IMR-90 (cell line): Measurements from ENCODE around the gene ACAT2. TPM values are rescaled to one million over a fixed set of nuclear protein-coding genes. Genes with fewer than 3 reads are reported as not detected.
A peak's percentile ranks its signal among the peaks of the same experiment; 100 is the strongest.

Experiments used
- ATAC-seq: fragments of 200-7000 bp; cut with Tn5 transposase; 2 replicates; pipeline ENCODE4 v1.9.1; 2020; ENCODE audit warnings: low read depth, mild to moderate bottlenecking, moderate library complexity
- BruUV-seq: library from RNA; stranded (reverse); fragments of 400-500 nt; replicated peaks from 2 replicates; lab custom pipeline; 2021; lab: Mats Ljungman, UMichigan
- CTCF ChIA-PET: fragments of 300-600 bp; formaldehyde crosslinking; extraction: SDS; loops from one replicate; lab custom pipeline; 2021; ENCODE audit warnings: antibody characterized with exemption; lab: Yijun Ruan, JAX
- POLR2A ChIA-PET: fragments of 300-600 bp; sonication (Branson Sonifier 250); formaldehyde crosslinking; loops from one replicate; lab custom pipeline; 2022; ENCODE audit warnings: antibody characterized with exemption; ENCODE audit not compliant: unreplicated experiment; lab: Charles Lee
- DNase-seq: peaks from one replicate; pipeline ENCODE4 v3.0.0; 2013
- H2AFZ ChIP-seq: replicated peaks from 2 replicates; pipeline ENCODE3; 2013; ENCODE audit warnings: low read length, mild to moderate bottlenecking; ENCODE audit not compliant: poor library complexity
- H2AK5ac ChIP-seq: 2 replicates; pipeline ENCODE4 v1.6.1; 2013; ENCODE audit warnings: low read depth, low read length, inconsistent platforms
- H2AK9ac ChIP-seq: replicated peaks from 2 replicates; pipeline ENCODE3; 2013; ENCODE audit warnings: mild to moderate bottlenecking, low read depth, low read length, moderate library complexity; ENCODE audit not compliant: poor library complexity
- H2BK120ac ChIP-seq: 2 replicates; pipeline ENCODE4 v1.6.1; 2013; ENCODE audit warnings: low read depth, low read length, inconsistent platforms
- H2BK15ac ChIP-seq: 3 replicates; pipeline ENCODE4 v1.6.1; 2013; ENCODE audit warnings: low read depth, low read length, inconsistent platforms
- H2BK20ac ChIP-seq: 2 replicates; pipeline ENCODE4 v1.6.1; 2013; ENCODE audit warnings: low read depth, mild to moderate bottlenecking, inconsistent platforms, low read length, moderate library complexity
- H2BK5ac ChIP-seq: 2 replicates; pipeline ENCODE4 v1.6.1; 2013; ENCODE audit warnings: mild to moderate bottlenecking, low read depth, low read length, inconsistent platforms; ENCODE audit not compliant: poor library complexity, severe bottlenecking
- H3K14ac ChIP-seq: replicated peaks from 2 replicates; pipeline ENCODE4 v1.6.1; 2013; ENCODE audit warnings: low read depth, low read length, inconsistent platforms
- H3K18ac ChIP-seq: 2 replicates; pipeline ENCODE4 v1.6.1; 2013; ENCODE audit warnings: low read depth, low read length, control low read depth
- H3K23ac ChIP-seq: 2 replicates; pipeline ENCODE4 v1.6.1; 2013; ENCODE audit warnings: low read depth, low read length, inconsistent platforms
- H3K27ac ChIP-seq: 2 replicates; pipeline ENCODE4 v1.5.1; 2013; ENCODE audit warnings: mild to moderate bottlenecking, control low read depth, low read length; ENCODE audit not compliant: insufficient read depth
- H3K27me3 ChIP-seq: 2 replicates; pipeline ENCODE4 v1.6.1; 2013; ENCODE audit warnings: low read length; ENCODE audit not compliant: control insufficient read depth, insufficient read depth
- H3K36me3 ChIP-seq: 2 replicates; pipeline ENCODE4 v1.6.1; 2013; ENCODE audit warnings: low read length, mixed read lengths; ENCODE audit not compliant: control insufficient read depth, insufficient read depth
- H3K4ac ChIP-seq: 2 replicates; pipeline ENCODE4 v1.6.1; 2013; ENCODE audit warnings: low read depth, low read length, inconsistent platforms
- H3K4me1 ChIP-seq: 2 replicates; pipeline ENCODE4 v1.6.1; 2013; ENCODE audit warnings: low read length, mixed read lengths; ENCODE audit not compliant: control insufficient read depth, insufficient read depth
- H3K4me2 ChIP-seq: 2 replicates; pipeline ENCODE4 v1.6.1; 2013; ENCODE audit warnings: low read depth, mild to moderate bottlenecking, control low read depth, low read length, moderate library complexity
- H3K4me3 ChIP-seq: 2 replicates; pipeline ENCODE4 v1.5.1; 2013; ENCODE audit warnings: low read depth, mild to moderate bottlenecking, control low read depth, low read length, moderate library complexity; ENCODE audit not compliant: insufficient read depth
- H3K56ac ChIP-seq: 2 replicates; pipeline ENCODE4 v1.6.1; 2013; ENCODE audit warnings: low read length, inconsistent platforms; ENCODE audit not compliant: insufficient read depth; ENCODE audit errors: extremely low read depth
- H3K79me1 ChIP-seq, 2 experiments: 2 replicates each; pipeline ENCODE4 v1.6.1; 2013; ENCODE audit warnings: low read length in 2 of 2, inconsistent platforms in 1 of 2, low read depth in 1 of 2
- H3K9ac ChIP-seq: 2 replicates; pipeline ENCODE4 v1.6.1; 2013; ENCODE audit warnings: low read depth, low read length, control low read depth
- H3K9me1 ChIP-seq: 2 replicates; pipeline ENCODE4 v1.6.1; 2013; ENCODE audit warnings: low read length, inconsistent platforms; ENCODE audit not compliant: insufficient read depth
- H3K9me3 ChIP-seq: 2 replicates; pipeline ENCODE4 v1.6.1; 2013; ENCODE audit warnings: low read length; ENCODE audit not compliant: control insufficient read depth, insufficient read depth
- H4K20me1 ChIP-seq: 2 replicates; pipeline ENCODE4 v1.6.1; 2013; ENCODE audit warnings: low read length, inconsistent platforms; ENCODE audit not compliant: insufficient read depth
- H4K5ac ChIP-seq: 2 replicates; pipeline ENCODE4 v1.6.1; 2013; ENCODE audit warnings: mild to moderate bottlenecking, low read depth, low read length, control low read depth
- H4K8ac ChIP-seq, 2 experiments: 2 replicates each; pipeline ENCODE4 v1.6.1; 2013; ENCODE audit warnings: low read depth in 2 of 2, low read length in 2 of 2, control low read depth in 1 of 2, inconsistent platforms in 1 of 2
- H4K91ac ChIP-seq: 2 replicates; pipeline ENCODE4 v1.6.1; 2013; ENCODE audit warnings: low read depth, low read length, inconsistent platforms; ENCODE audit not compliant: insufficient read depth
- CEBPB ChIP-seq: IDR thresholded peaks from 2 replicates; pipeline ENCODE4 v1.6.1; 2012; ENCODE audit warnings: low read depth, low read length, improper control_type of control experiment
- FOS ChIP-seq: fragments of 150-350 bp; IDR thresholded peaks from 2 replicates; pipeline ENCODE4 v1.6.1; 2016; ENCODE audit warnings: low read depth, low read length
- MAZ ChIP-seq: IDR thresholded peaks from 2 replicates; pipeline ENCODE4 v1.6.1; 2012; ENCODE audit warnings: low read depth, mild to moderate bottlenecking, low read length, improper control_type of control experiment, moderate library complexity, borderline replicate concordance
- MXI1 ChIP-seq: IDR thresholded peaks from 2 replicates; pipeline ENCODE4 v1.6.1; 2012; ENCODE audit warnings: low read depth, mild to moderate bottlenecking, low read length, moderate library complexity, borderline replicate concordance
- SMC3 ChIP-seq: fragments of 150-350 bp; IDR thresholded peaks from 2 replicates; pipeline ENCODE4 v1.6.1; 2016; ENCODE audit warnings: low read depth, mild to moderate bottlenecking, antibody characterized with exemption, low read length, moderate library complexity
- WGBS, 2 experiments: methylation state at CpG; one replicate each; pipeline versions ENCODE4 v1.1.5 to v1.1.7; 2013; ENCODE audit warnings: missing lambda C conversion rate in 2 of 2; ENCODE audit not compliant: insufficient read length in 1 of 2; ENCODE audit errors: extremely low coverage in 2 of 2; 5-methylcytosine and 5-hydroxymethylcytosine counted together
- dilution Hi-C: fragments of 300-500 bp; cut with HindIII; formaldehyde crosslinking; loops from one replicate; pipeline ENCODE4 v1.14.3; 2018; ENCODE audit warnings: low sequenced_read_pairs; ENCODE audit not compliant: unreplicated experiment
- in situ Hi-C: fragments of 300-500 bp; cut with MboI; formaldehyde crosslinking; loops from 3 replicates; pipeline ENCODE4 v1.14.3; 2019; ENCODE audit warnings: low sequenced_read_pairs, inconsistent platforms, mixed read lengths
- intact Hi-C: fragments of 100-400 bp; cut with micrococcal nuclease; formaldehyde crosslinking; loops from 2 replicates; pipeline ENCODE4 v1.10.0; 2022
- polyA plus RNA-seq, 3 experiments: library from polyadenylated mRNA; depleted of rRNA; stranded (reverse); fragments of >200 nt; gene quantifications; 2 replicates each; pipeline ENCODE4 v1.2.3, GENCODE V29; 2012; ENCODE audit warnings: low replicate concordance in 1 of 3
- total RNA-seq: library from RNA; depleted of rRNA; stranded (reverse); fragments of >200 nt; gene quantifications from 2 replicates; pipeline ENCODE4 v1.2.3, GENCODE V29; 2012
- TF ChIP-seq, protein P1 (sequence below): fragments of 150-350 bp; IDR thresholded peaks from 2 replicates; pipeline ENCODE4 v1.6.1; 2016; ENCODE audit warnings: low read depth, mild to moderate bottlenecking, low read length, moderate library complexity, borderline replicate concordance

ACAT2 gene
- total and polyA plus RNA-seq, 2 of the 4 experiments (the other 2 are of a cell fraction) = 30.5 to 45.2 TPM

DNA sequence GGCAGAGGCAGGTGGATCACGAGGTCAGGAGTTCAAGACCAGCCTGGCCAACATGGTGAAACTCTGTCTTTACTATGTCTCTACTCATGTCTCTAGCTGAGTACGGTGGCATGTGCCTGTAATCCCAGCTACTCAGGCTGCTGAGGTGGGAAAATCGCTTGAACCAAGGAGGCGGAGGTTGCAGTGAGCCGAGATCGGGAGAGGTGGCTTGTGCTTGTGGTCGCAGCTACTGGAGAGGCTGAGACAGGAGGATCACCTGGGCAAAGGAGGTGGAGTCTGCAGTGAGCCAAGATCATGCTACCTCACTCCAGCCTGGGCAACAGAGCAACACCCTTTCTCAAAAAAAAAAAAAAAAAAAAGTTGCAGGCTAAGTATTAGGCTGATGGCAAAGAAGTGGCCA lies 42.6 kb upstream of the ACAT2 start:
- Histone ChIP-seq H3K23ac (no peak overlapping the region), H3K4me1 (peaks cover 12% of the 10 kb centered on the region), H3K4me2 (no peak overlapping the region), H2AK5ac (peak overlapping the region; percentile 31; the same call in 1 of the 2 replicates), H2BK120ac (no peak overlapping the region), H4K5ac (no peak overlapping the region), H3K56ac (no peak overlapping the region), H3K18ac (no peak overlapping the region), H2AFZ (no peak overlapping the region), H3K14ac (no peak overlapping the region), H3K79me1 (peaks cover 25 to 68% of the 10 kb centered on the region in 2 experiments), H3K9ac (no peak overlapping the region), H3K9me3 (no peaks in the 10 kb centered on the region), H3K27ac (no peak overlapping the region), H2BK20ac (no peak overlapping the region), H3K27me3 (no peaks in the 10 kb centered on the region), H4K20me1 (0 out of 2 replicates have a peak, but pooled peaks cover 3% of the 10 kb centered on the region), H3K4ac (no peak overlapping the region), H3K9me1 (peaks cover 5% of the 10 kb centered on the region), H2AK9ac (no peak overlapping the region), H3K4me3 (no peak overlapping the region), H3K36me3 (peaks cover 1% of the 10 kb centered on the region; the same call in 1 of the 2 replicates), H2BK5ac (peak overlapping the region; percentile 17), H4K8ac (peak overlapping the region in 1 of 2 experiments; percentile 32; a peak in 1 of 4 replicates), H2BK15ac (no peak overlapping the region), H4K91ac (no peak overlapping the region)
- POLR2A ChIA-PET = no interaction called here
- no CpG with 5 or more reads among the region's 7 CpGs for WGBS, 2 experiments
- dilution Hi-C loops = no loop called here
- in situ Hi-C loops = loop anchor here (25.0 kb wide), 1 partner anchor 1082 kb away; the partner anchor contains the start of gene DYNLT1
- CTCF ChIA-PET = no interaction called here
- TF ChIP-seq MAZ (no peak), CEBPB (no peak), MXI1 (no peak), FOS (no peak), SMC3 (no peak)
- TF ChIP-seq, protein P1, sequence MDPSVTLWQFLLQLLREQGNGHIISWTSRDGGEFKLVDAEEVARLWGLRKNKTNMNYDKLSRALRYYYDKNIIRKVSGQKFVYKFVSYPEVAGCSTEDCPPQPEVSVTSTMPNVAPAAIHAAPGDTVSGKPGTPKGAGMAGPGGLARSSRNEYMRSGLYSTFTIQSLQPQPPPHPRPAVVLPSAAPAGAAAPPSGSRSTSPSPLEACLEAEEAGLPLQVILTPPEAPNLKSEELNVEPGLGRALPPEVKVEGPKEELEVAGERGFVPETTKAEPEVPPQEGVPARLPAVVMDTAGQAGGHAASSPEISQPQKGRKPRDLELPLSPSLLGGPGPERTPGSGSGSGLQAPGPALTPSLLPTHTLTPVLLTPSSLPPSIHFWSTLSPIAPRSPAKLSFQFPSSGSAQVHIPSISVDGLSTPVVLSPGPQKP = no peak
- no TSS peak for BruUV-seq
- ATAC-seq (no peak), DNase-seq (peak; percentile 25)
- intact Hi-C loops = no loop called here
